OCI-LY3 (cell line): ENCODE data around the gene ZFP42.

ENCODE experiments used
- EZH2phosphoT487 ChIP-seq: fragments of 200-600 bp; shearing (Covaris generic); IDR thresholded peaks from 2 replicates; pipeline ENCODE4 v1.6.1; 2018; ENCODE audit warnings: antibody characterized with exemption, mixed run types, low read depth
- TF ChIP-seq, protein P1 (sequence below): fragments of 200-600, 300-600 bp; sonication (generic); IDR thresholded peaks from 2 replicates; pipeline ENCODE4 v1.5.1; 2014; ENCODE audit warnings: antibody characterized with exemption, low read length, low read depth

DNA sequence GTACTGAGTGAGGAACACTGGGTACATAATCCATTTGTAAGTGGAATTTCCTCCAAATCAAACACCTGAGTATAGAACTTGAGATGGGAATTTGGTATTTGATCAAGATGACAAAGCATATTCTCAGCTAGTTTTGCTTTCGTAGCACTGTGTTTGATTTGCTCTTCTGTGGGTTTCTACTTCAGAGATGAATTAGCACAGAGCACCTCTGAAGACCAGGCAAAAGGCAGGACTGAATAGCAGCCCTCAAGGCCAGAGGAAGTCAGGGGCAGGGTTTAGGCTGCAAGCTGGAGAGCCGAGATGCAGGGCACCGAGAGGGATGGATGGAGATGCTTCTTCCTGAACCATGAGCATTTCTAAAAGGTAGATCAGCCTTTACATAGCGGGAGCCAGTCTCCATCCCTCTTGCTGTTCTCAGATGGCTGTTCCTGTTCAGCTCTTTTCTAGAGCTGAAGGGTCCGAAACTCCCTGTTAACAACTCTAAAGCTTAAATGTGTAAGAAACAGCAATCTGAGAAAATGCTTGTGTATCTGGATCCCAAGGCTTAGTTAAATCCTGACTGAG is 10.8 kb downstream of the ZFP42 start:
- TF ChIP-seq, protein P1, sequence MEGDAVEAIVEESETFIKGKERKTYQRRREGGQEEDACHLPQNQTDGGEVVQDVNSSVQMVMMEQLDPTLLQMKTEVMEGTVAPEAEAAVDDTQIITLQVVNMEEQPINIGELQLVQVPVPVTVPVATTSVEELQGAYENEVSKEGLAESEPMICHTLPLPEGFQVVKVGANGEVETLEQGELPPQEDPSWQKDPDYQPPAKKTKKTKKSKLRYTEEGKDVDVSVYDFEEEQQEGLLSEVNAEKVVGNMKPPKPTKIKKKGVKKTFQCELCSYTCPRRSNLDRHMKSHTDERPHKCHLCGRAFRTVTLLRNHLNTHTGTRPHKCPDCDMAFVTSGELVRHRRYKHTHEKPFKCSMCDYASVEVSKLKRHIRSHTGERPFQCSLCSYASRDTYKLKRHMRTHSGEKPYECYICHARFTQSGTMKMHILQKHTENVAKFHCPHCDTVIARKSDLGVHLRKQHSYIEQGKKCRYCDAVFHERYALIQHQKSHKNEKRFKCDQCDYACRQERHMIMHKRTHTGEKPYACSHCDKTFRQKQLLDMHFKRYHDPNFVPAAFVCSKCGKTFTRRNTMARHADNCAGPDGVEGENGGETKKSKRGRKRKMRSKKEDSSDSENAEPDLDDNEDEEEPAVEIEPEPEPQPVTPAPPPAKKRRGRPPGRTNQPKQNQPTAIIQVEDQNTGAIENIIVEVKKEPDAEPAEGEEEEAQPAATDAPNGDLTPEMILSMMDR, result no peak
- no peak for TF ChIP-seq EZH2phosphoT487
